MM.1S (cell line): ENCODE results near the gene NATD1.

Experiments used
- EZH2 ChIP-seq: fragments of 300-600 bp; sonication (generic); optimal IDR thresholded peaks from 2 replicates; pipeline ENCODE3; 2017; ENCODE audit warnings: low read depth, mild to moderate bottlenecking, antibody characterized with exemption, low read length, mixed read lengths
- EZH2phosphoT487 ChIP-seq: fragments of 300-600 bp; sonication (generic); IDR thresholded peaks from 2 replicates; pipeline ENCODE4 v1.6.1; 2018; ENCODE audit warnings: antibody characterized with exemption, low read length
- TF ChIP-seq, protein P1 (sequence below): fragments of 300-600 bp; sonication (generic); IDR thresholded peaks from 2 replicates; pipeline ENCODE4 v1.5.1; 2016; ENCODE audit warnings: antibody characterized with exemption, low read length, mixed read lengths

DNA sequence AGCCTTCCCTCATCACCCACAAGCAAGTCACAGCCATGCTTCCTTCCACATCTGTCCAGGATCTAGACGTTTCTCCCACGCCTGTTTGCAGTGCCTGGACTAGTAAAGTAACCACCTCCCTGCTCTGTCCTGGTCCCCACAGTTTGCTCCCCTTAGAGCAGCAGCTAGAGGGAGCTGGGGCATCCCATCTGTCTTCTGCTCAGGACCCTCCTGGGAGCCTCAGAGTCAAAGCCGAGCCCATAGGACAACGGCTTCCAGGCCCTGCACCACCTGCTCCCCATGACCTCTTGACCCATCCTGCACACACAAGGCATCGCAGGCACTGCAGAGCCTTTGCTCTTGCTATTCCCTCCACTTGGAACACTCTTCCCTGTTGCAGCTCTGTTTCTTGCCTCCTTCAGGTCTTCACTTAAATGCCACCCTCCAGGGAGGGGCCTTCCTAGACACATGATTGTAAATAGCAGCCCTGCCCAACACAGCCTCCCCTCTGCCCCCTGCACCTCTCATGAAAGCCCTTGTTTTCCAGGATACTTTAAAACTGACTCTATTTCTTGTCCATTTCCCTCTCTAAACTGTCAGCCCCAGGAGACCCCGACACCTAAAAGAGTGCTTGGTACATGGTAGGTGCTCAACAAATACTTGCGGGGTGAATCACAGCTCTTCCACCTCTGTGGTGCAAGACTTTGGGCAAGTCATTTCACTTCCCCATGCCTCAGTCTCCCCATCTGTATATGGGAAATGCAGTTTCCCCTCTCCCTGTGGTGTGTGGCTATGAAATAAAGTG is 3.1 kb downstream of the NATD1 start:
- TF ChIP-seq, protein P1, sequence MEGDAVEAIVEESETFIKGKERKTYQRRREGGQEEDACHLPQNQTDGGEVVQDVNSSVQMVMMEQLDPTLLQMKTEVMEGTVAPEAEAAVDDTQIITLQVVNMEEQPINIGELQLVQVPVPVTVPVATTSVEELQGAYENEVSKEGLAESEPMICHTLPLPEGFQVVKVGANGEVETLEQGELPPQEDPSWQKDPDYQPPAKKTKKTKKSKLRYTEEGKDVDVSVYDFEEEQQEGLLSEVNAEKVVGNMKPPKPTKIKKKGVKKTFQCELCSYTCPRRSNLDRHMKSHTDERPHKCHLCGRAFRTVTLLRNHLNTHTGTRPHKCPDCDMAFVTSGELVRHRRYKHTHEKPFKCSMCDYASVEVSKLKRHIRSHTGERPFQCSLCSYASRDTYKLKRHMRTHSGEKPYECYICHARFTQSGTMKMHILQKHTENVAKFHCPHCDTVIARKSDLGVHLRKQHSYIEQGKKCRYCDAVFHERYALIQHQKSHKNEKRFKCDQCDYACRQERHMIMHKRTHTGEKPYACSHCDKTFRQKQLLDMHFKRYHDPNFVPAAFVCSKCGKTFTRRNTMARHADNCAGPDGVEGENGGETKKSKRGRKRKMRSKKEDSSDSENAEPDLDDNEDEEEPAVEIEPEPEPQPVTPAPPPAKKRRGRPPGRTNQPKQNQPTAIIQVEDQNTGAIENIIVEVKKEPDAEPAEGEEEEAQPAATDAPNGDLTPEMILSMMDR: no peak
- TF ChIP-seq EZH2phosphoT487 (no peak), EZH2 (no peak)
